Measurements from ENCODE around the gene RPL15.
"Not testable (repeated sequence)": the region's sequence is repeated elsewhere in the genome, so short reads cannot be mapped to it uniquely, and the experiment has no call there.

RPL15 gene

GRCh38 chr3:23889950-23890349 is 27.0 kb upstream of the RPL15 start:
- DNase-seq (ENCODE audit: low spot score) = no peak

- no peak for DNase-seq (ENCODE audit: low spot score)
Measured at GRCh38 chr3:23894254-23895061, 22.5 kb upstream of the RPL15 start.

DNA sequence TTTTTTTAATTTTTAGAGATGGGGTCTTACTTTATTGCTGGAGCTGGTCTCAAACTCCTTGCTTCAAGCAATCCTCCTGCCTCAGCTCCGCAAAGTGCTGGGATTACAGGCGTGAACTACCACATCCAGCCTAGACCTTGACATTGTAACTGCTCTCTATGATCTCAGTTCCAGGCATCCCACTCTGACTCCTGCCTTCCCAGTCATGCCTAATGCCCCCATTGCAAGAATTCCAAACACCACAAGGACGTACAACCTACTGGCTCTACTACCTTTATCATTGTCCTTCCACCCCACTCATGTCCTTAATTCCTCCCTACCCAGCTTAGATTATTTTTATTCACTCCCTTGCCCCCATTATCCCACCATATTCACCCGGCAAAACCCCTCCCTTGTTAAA is 21.8 kb upstream of the RPL15 start:
- DNase-seq (ENCODE audit: low spot score) = no peak

DNA sequence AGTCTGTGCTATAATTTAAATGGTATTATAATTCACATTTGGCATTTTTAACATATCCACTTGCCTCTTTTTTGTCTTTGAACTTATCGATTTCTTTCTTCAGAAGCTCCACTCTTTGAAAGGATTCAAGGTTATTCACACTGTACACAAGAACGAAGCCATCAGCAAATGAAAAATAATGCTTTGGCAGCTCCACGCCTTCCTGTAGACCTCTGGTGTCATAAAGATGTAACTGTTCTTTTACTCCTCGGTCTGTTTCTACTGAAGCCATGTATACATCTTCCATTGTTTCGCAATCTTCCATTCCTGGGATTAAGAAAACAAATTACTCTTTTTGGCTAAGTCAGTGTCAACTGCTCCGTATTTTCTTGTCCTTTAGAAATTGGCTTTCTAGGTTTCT is 16.2 kb upstream of the RPL15 start:
- no peak for DNase-seq (ENCODE audit: low spot score)

- no peak for DNase-seq (ENCODE audit: low spot score)
Measured at GRCh38 chr3:23904545-23904944, 12.4 kb upstream of the RPL15 start.

DNA sequence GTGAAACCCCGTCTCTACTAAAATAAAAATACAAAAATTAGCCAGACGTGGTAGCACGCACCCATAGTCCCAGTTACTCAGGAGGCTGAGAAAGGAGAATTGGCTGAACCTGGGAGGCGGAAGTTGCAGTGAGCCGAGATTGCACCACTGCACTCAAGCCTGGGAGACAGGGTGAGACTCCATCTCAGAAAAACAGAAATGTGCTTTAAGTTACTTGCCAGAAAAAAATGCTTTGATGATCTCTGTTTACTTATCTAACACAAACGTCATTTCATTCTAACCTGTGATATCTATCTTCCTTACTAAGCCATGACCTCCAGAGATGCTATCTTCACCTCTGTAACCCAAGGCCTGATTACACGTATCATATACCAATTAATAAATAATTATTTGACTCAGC is 7.6 kb upstream of the RPL15 start:
- no peak for DNase-seq (ENCODE audit: low spot score)

GRCh38 chr3:23911397-23911796 is 5.5 kb upstream of the RPL15 start:
- no peak for DNase-seq (ENCODE audit: low spot score)

DNA sequence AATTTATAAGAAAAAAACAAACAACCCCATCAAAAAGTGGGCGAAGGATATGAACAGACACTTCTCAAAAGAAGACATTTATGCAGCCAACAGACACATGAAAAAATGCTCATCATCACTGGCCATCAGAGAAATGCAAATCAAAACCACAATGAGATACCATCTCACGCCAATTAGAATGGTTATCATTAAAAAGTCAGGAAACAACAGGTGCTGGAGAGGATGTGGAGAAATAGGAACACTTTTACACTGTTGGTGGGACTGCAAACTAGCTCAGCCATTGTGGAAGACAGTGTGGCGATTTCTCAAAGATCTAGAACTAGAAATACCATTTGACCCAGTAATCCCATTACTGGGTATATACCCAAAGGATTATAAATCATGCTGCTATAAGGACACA is 4.6 kb upstream of the RPL15 start:
- not testable (repeated sequence) for DNase-seq (ENCODE audit: low spot score)

DNA sequence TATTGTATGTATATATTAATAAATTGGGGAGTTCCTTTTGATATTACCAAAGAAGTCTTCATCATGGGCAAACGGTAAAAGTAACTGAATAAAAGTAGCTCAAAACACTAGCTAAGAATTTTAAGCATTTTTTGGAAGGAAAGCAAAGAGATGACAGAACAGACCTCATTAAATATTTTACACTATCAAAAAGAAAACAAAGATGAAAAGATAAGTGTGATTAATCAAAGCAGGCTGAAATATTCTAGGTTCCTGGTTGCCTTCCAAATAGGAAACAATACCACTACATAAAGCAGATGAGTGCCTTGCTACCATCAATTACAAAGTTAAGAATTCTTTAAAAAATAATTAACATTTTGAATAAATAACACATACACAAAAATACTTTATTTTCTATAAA is 3.8 kb upstream of the RPL15 start:
- no peak for DNase-seq (ENCODE audit: low spot score)

- DNase-seq (ENCODE audit: low spot score) = no peak
Measured at GRCh38 chr3:23913873-23914743, 2.8 kb upstream of the RPL15 start.

DNA sequence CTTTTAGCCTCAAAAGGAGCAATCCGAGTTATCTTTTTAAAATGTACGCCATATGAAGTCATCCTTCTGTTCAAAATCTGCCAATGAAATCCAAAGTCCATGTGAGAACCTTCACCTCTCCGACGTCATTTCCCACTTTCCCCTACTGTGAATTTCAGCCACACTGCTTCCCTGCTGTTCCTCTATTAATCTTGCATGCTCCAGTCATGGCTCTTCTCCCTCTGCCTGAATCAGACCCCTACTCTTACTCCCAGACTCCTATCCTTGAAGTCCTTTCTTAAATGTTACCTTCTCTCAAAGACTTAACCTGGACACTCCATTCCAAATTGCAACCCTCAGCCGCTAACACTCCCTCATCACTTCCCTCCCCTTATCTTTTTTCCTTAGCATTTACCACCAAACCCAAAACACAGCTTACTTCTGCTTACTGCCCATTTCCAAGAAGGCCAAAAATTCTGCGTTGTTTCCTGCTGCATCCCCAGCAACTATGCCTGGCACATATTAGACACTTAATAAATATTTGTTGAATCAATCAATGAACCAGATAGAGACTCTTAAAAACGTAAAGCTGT is 1.3 kb upstream of the RPL15 start:
- no peak for DNase-seq (ENCODE audit: low spot score)

DNA sequence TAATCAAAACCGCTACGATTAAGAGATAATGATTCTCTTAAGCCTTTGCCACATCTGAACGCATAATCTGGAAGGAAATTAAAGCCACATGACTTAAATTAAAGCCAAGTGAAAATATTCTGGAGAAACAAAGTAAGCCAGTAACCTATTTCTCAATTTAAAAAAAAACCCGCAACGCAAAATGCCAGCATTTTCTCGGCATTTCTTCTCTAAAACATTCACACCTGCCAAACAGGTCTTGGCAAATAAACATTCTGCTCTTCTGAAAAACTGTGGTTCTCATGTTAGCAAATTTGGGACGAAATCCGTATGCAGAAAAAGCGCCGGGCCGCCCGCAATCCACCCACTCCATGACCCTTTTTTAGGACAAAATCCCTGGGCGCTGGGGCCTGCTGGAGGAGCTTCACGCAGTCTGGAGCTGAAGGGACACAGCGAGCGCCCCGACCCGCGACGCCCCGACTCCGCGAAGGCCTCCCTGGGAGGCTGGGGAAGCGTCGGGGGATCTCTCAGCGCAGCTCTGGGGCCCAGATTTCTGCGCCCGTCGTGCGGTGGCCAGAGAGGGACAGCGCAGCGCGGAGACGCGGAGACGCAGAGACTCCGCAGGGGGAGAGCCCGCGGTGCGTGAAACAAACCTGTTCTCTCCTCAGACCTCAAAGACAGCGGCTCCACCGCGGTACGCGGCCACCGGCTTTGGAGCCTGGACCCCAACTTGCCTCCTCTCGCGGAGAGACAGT is 613 bp upstream of the RPL15 start:
- DNase-seq (ENCODE audit: low spot score) = no peak

GRCh38 chr3:23917679-23918303 is 859 bp downstream of the RPL15 start:
- DNase-seq (ENCODE audit: low spot score) = not testable (repeated sequence)

- DNase-seq (ENCODE audit: low spot score) = not testable (repeated sequence)
Measured at GRCh38 chr3:23918331-23918730, 1.4 kb downstream of the RPL15 start.

DNA sequence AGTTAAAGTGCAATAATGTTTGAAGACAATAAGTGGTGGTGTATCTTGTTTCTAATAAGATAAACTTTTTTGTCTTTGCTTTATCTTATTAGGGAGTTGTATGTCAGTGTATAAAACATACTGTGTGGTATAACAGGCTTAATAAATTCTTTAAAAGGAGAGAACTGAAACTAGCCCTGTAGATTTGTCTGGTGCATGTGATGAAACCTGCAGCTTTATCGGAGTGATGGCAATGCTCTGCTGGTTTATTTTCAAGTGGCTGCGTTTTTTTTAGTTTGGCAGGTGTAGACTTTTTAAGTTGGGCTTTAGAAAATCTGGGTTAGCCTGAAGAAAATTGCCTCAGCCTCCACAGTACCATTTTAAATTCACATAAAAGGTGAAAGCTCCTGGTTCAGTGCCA is 2.7 kb downstream of the RPL15 start:
- DNase-seq (ENCODE audit: low spot score) = no peak

- DNase-seq (ENCODE audit: low spot score) = no peak
Measured at GRCh38 chr3:23920151-23920655, 3.3 kb downstream of the RPL15 start.

DNA sequence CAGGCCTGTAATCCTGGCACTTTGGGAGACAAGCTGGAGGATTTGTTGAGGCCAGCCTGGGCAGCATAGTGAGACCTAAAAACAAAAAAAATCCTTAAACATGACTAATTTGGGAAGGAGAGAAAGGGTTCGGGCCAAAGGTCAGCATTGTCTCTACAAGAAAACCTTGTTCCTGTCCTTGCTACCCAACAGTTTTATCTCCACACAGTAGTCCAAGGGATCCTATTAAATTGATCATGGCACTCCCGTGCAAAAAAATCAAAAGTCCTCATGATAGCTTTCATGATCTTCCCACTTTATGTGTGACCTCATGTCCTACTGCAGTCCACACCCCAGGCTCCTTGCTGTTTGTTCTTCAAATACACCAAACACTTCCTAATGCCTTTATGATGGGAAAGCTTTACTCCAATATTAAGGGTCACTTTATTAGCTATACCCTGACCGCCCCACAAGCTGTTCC is 4.2 kb downstream of the RPL15 start:
- DNase-seq (ENCODE audit: low spot score) = no peak

GRCh38 chr3:23923786-23924185 is 6.9 kb downstream of the RPL15 start:
- no peak for DNase-seq (ENCODE audit: low spot score)

GRCh38 chr3:23926246-23926645 is 9.3 kb downstream of the RPL15 start:
- no peak for DNase-seq (ENCODE audit: low spot score)

- no peak for DNase-seq (ENCODE audit: low spot score)
Measured at GRCh38 chr3:23926736-23927135, 9.8 kb downstream of the RPL15 start.

DNA sequence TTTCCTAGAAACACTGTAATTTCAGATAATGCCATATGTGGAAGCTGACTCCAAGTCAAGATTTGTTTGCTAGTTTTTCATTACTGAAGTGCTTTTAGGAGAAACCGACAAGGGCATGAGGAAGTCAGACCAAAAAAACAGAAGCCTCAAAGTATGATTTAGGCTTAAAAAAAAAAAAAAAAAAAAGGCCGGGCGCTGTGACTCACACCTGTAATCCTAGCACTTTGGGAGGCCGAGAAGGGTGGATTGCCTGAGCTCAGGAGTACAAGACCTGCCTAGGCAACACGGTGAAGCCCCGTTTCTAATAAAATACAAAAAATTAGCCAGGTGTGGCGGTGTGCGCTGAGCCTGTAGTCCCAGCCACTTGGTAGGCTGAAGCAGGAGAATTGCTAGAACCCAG is 11.6 kb downstream of the RPL15 start:
- no peak for DNase-seq (ENCODE audit: low spot score)

Measured in left forelimb (tissue), 1 donor.